Suprapubic skin (tissue), 4 donors: ENCODE measurements around the gene HCK.

ENCODE experiments used
- CTCF ChIP-seq, 2 donors: fragments of 200-600 bp in 1 of 2; fragments of 450-650 bp in 1 of 2; sonication (generic) in 1 of 2; IDR thresholded peaks; one replicate each; pipeline ENCODE4 v1.5.1; 2016 to 2019; ENCODE audit warnings: antibody characterized with exemption in 2 of 2, mild to moderate bottlenecking in 1 of 2, moderate library complexity in 1 of 2
- EP300 ChIP-seq: sonication (generic); formaldehyde crosslinking; IDR thresholded peaks from one replicate; pipeline ENCODE4 v1.6.1; 2017; ENCODE audit warnings: antibody characterized with exemption
- POLR2A ChIP-seq, 2 donors: fragments of 450-650 bp; IDR thresholded peaks; one replicate each; pipeline ENCODE4 v1.6.1; 2017; ENCODE audit warnings: antibody characterized with exemption in 2 of 2, mild to moderate bottlenecking in 2 of 2, moderate library complexity in 2 of 2
- POLR2AphosphoS5 ChIP-seq, 3 donors: sonication (generic); formaldehyde crosslinking; IDR thresholded peaks; one replicate each; pipeline ENCODE4 v1.6.1; 2017; ENCODE audit warnings: antibody characterized with exemption in 3 of 3

- TF ChIP-seq CTCF (IDR thresholded peaks at IDR 0.05) (no peak), EP300 (no peak), POLR2A (IDR thresholded peaks at IDR 0.05) (no peak), POLR2AphosphoS5 (IDR thresholded peaks at IDR 0.05) (no peak)
Measured at GRCh38 chr20:32056708-32057483, 4.9 kb downstream of the HCK start.
